Neural cell (in vitro differentiated cells): ENCODE results near the gene STX16. TPM values are rescaled to one million over a fixed set of nuclear protein-coding genes. Genes with fewer than 3 reads are reported as not detected.

Source experiments
- H2AFZ ChIP-seq: fragments of 200-600, 300-800 bp; sonication (generic), shearing (Covaris generic); 2 replicates; pipeline ENCODE4 v1.6.0; 2014; ENCODE audit warnings: low read depth, mild to moderate bottlenecking, antibody characterized with exemption, low read length, moderate library complexity
- H3F3A ChIP-seq: fragments of 200-600 bp; shearing (Covaris generic); 2 replicates; pipeline ENCODE4 v1.6.1; 2016; ENCODE audit warnings: mild to moderate bottlenecking, moderate library complexity, mixed read lengths, antibody characterized with exemption, low read length; ENCODE audit not compliant: insufficient read depth, poor library complexity, severe bottlenecking
- H3K27ac ChIP-seq: fragments of 200-600, 300-800 bp; sonication (generic), shearing (Covaris generic); 2 replicates; pipeline ENCODE4 v1.5.1; 2014; ENCODE audit warnings: mild to moderate bottlenecking, low read length, moderate library complexity
- H3K27me3 ChIP-seq: fragments of 300-800, 200-600 bp; sonication (generic), shearing (Covaris generic); 2 replicates; pipeline ENCODE4 v1.6.0; 2014; ENCODE audit warnings: mild to moderate bottlenecking, low read depth, low read length, moderate library complexity; ENCODE audit not compliant: insufficient read depth
- H3K36me3 ChIP-seq: fragments of 300-800, 200-600 bp; sonication (generic), shearing (Covaris generic); 2 replicates; pipeline ENCODE4 v1.5.1; 2014; ENCODE audit warnings: mild to moderate bottlenecking, antibody characterized with exemption, low read length, moderate library complexity; ENCODE audit not compliant: insufficient read depth
- H3K4me2 ChIP-seq: fragments of 300-800, 200-600 bp; sonication (generic), shearing (Covaris generic); 2 replicates; pipeline ENCODE4 v1.6.0; 2014; ENCODE audit warnings: mild to moderate bottlenecking, low read length
- H3K4me3 ChIP-seq: fragments of 300-800, 200-600 bp; sonication (generic), shearing (Covaris generic); 2 replicates; pipeline ENCODE4 v1.5.1; 2014; ENCODE audit warnings: mild to moderate bottlenecking, low read length, moderate library complexity
- H3K79me2 ChIP-seq: fragments of 200-600 bp; shearing (Covaris generic); replicated peaks from 2 replicates; pipeline ENCODE4 v1.6.0; 2014; ENCODE audit warnings: mild to moderate bottlenecking, low read length, moderate library complexity; ENCODE audit not compliant: insufficient read depth
- H3K9ac ChIP-seq: fragments of 300-800, 200-600 bp; sonication (generic), shearing (Covaris generic); 2 replicates; pipeline ENCODE4 v1.6.1; 2016; ENCODE audit warnings: mild to moderate bottlenecking, low read length, mixed read lengths
- H3K9me2 ChIP-seq: fragments of 200-600 bp; shearing (Covaris generic); 2 replicates; pipeline ENCODE4 v1.6.1; 2016; ENCODE audit warnings: mild to moderate bottlenecking, low read length, mixed read lengths; ENCODE audit not compliant: insufficient read depth
- H3K9me3 ChIP-seq: fragments of 200-600, 300-800 bp; sonication (generic), shearing (Covaris generic); 2 replicates; pipeline ENCODE4 v1.6.1; 2016; ENCODE audit warnings: mild to moderate bottlenecking, mixed run types, low read length, moderate library complexity, mixed read lengths
- H4K20me1 ChIP-seq: fragments of 200-600 bp; shearing (Covaris generic); 2 replicates; pipeline ENCODE4 v1.6.1; 2016; ENCODE audit warnings: mild to moderate bottlenecking, mixed run types; ENCODE audit not compliant: insufficient read depth
- EP300 ChIP-seq: fragments of 450-650 bp; conservative IDR thresholded peaks from 2 replicates; pipeline ENCODE4 v1.6.1; 2014; ENCODE audit warnings: antibody characterized with exemption, mild to moderate bottlenecking, moderate library complexity; ENCODE audit not compliant: poor library complexity, severe bottlenecking
- EZH2 ChIP-seq: fragments of 200-600, 300-800 bp; shearing (Covaris generic), sonication (generic); IDR thresholded peaks from 2 replicates; pipeline ENCODE4 v1.6.1; 2014; ENCODE audit warnings: antibody characterized with exemption, low read length, borderline replicate concordance, mild to moderate bottlenecking; ENCODE audit not compliant: insufficient read depth, poor library complexity, severe bottlenecking
- MXI1 ChIP-seq: fragments of 450-650 bp; conservative IDR thresholded peaks from 2 replicates; pipeline ENCODE4 v1.6.1; 2014; ENCODE audit warnings: antibody characterized with exemption, mild to moderate bottlenecking; ENCODE audit not compliant: poor library complexity, severe bottlenecking
- POLR2AphosphoS5 ChIP-seq: IDR thresholded peaks from 2 replicates; pipeline ENCODE4 v1.6.1; 2012
- RAD21 ChIP-seq: fragments of 450-650 bp; conservative IDR thresholded peaks from 2 replicates; pipeline ENCODE4 v1.6.1; 2014; ENCODE audit warnings: antibody characterized with exemption, mild to moderate bottlenecking, moderate library complexity
- REST ChIP-seq: IDR thresholded peaks from 2 replicates; pipeline ENCODE4 v1.6.1; 2012; ENCODE audit warnings: borderline replicate concordance
- SMC3 ChIP-seq: fragments of 450-650 bp; conservative IDR thresholded peaks from 2 replicates; pipeline ENCODE4 v1.6.1; 2014; ENCODE audit warnings: antibody characterized with exemption, mild to moderate bottlenecking, moderate library complexity; ENCODE audit not compliant: poor library complexity
- TAF1 ChIP-seq: IDR thresholded peaks from 2 replicates; pipeline ENCODE4 v1.6.1; 2012; ENCODE audit warnings: low read depth
- polyA plus RNA-seq: library from polyadenylated mRNA; depleted of rRNA; stranded (reverse); fragments of >200 nt; gene quantifications from 2 replicates; pipeline ENCODE4 v1.2.3, GENCODE V29; 2014
- TF ChIP-seq, protein P1 (sequence below): fragments of 450-650 bp; IDR thresholded peaks from 2 replicates; pipeline ENCODE4 v1.5.1; 2014; ENCODE audit warnings: antibody characterized with exemption, mild to moderate bottlenecking, moderate library complexity; ENCODE audit not compliant: poor library complexity, severe bottlenecking

The STX16 gene
- polyA plus RNA-seq, 1 donor from 2014 or later, result 120 TPM

DNA sequence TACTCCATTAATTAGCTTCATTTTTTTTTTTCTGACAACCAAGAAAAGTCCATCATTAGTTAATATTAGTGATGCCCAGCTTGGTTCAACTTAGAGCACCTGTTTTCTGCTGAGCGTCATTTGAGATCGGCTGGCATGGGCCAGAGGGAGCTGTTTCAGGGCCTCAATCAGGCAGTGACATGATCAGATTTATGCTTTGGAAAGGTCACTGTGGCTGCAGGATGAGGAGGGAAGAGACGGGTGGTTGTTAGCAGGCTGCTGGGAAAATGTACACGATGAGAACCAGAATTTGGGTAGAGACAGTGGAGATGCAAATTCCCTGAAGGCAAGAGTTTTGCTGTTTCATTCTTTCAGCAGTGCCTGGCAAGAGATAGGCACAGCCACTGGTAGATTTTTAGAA, 4.4 kb upstream of the STX16 start:
- no peak overlapping the region for H3K4me3 ChIP-seq
- no peaks in the 10 kb centered on the region for H3K9me3 ChIP-seq
- H4K20me1 ChIP-seq, result no peaks in the 10 kb centered on the region
- H2AFZ ChIP-seq, result no peak overlapping the region
- H3K27me3 ChIP-seq, result peaks cover 15% of the 10 kb centered on the region
- no peak overlapping the region for H3K4me2 ChIP-seq
- no peak overlapping the region for H3K27ac ChIP-seq
- no peaks in the 10 kb centered on the region for H3K9me2 ChIP-seq
- no peak overlapping the region for H3K9ac ChIP-seq
- H3K36me3 ChIP-seq, result no peaks in the 10 kb centered on the region
- H3K79me2 ChIP-seq, result no peaks in the 10 kb centered on the region
- no peaks in the 10 kb centered on the region for H3F3A ChIP-seq
- TF ChIP-seq REST (no peak), RAD21 (no peak), EP300 (no peak), EZH2 (no peak), TAF1 (no peak), SMC3 (no peak), MXI1 (no peak), POLR2AphosphoS5 (no peak)
- TF ChIP-seq, protein P1, sequence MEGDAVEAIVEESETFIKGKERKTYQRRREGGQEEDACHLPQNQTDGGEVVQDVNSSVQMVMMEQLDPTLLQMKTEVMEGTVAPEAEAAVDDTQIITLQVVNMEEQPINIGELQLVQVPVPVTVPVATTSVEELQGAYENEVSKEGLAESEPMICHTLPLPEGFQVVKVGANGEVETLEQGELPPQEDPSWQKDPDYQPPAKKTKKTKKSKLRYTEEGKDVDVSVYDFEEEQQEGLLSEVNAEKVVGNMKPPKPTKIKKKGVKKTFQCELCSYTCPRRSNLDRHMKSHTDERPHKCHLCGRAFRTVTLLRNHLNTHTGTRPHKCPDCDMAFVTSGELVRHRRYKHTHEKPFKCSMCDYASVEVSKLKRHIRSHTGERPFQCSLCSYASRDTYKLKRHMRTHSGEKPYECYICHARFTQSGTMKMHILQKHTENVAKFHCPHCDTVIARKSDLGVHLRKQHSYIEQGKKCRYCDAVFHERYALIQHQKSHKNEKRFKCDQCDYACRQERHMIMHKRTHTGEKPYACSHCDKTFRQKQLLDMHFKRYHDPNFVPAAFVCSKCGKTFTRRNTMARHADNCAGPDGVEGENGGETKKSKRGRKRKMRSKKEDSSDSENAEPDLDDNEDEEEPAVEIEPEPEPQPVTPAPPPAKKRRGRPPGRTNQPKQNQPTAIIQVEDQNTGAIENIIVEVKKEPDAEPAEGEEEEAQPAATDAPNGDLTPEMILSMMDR, result no peak

- TF ChIP-seq REST, result no peak
- TF ChIP-seq MXI1, result no peak
- no peak for TF ChIP-seq TAF1
- TF ChIP-seq EP300, result no peak
- no peak for TF ChIP-seq EZH2
- TF ChIP-seq RAD21, result no peak
- TF ChIP-seq, protein P1, result no peak
- TF ChIP-seq SMC3, result no peak
- no peak for TF ChIP-seq POLR2AphosphoS5
- Histone ChIP-seq H4K20me1 (no peaks in the 10 kb centered on the region), H3K36me3 (no peaks in the 10 kb centered on the region), H3K9me2 (no peaks in the 10 kb centered on the region), H3F3A (no peaks in the 10 kb centered on the region), H3K4me3 (no peak overlapping the region), H3K79me2 (peaks cover 4% of the 10 kb centered on the region), H3K9ac (no peak overlapping the region), H3K4me2 (no peak overlapping the region), H3K27ac (no peak overlapping the region), H3K27me3 (peaks cover 15% of the 10 kb centered on the region), H2AFZ (no peak overlapping the region), H3K9me3 (no peaks in the 10 kb centered on the region)
Measured at GRCh38 chr20:58647162-58647795, 3.8 kb upstream of the STX16 start.
